B cell (primary cell): ENCODE measurements around the gene CREB5. TPM values are rescaled to one million over a fixed set of nuclear protein-coding genes. Genes with fewer than 3 reads are reported as not detected.

Source experiments
- ATAC-seq: fragments of 200-7000 bp; cut with Tn5 transposase; one replicate; pipeline ENCODE4 v1.10.0; 2021; ENCODE audit warnings: low read depth, mild to moderate bottlenecking, moderate number of reproducible peaks, moderate library complexity
- CTCF ChIA-PET: fragments of 350-600 bp; sonication (Branson Sonifier 250); formaldehyde crosslinking; loops from one replicate; lab custom pipeline; 2021; ENCODE audit warnings: antibody characterized with exemption, inconsistent platforms; lab: Charles Lee
- POLR2A ChIA-PET: fragments of 350-600 bp; sonication (Branson Sonifier 250); formaldehyde crosslinking; loops from one replicate; lab custom pipeline; 2021; ENCODE audit warnings: antibody characterized with exemption; lab: Charles Lee
- DNase-seq: peaks from one replicate; pipeline ENCODE4 v3.0.0; 2013
- H2AFZ ChIP-seq: 2 replicates; pipeline ENCODE4 v1.6.1; 2012; ENCODE audit warnings: mild to moderate bottlenecking, low read depth, low read length; ENCODE audit not compliant: insufficient read depth, poor library complexity, severe bottlenecking
- H3K27ac ChIP-seq, 2 donors: 1 replicate in 1 of 2; 2 replicates in 1 of 2; pipeline ENCODE4 v1.5.1; 2012 to 2013; ENCODE audit warnings: low read length in 2 of 2, mild to moderate bottlenecking in 2 of 2, moderate library complexity in 1 of 2
- H3K27me3 ChIP-seq, 4 experiments: fragments of 200-600 bp in 1 of 4; sonication (generic) in 1 of 4; replicated peaks in 1 of 4; 1 replicate in 2 of 4; 2 replicates in 2 of 4; pipeline versions ENCODE4 v1.6.1 to v1.7.0; 2013 to 2016; ENCODE audit warnings: low read length in 3 of 4, mild to moderate bottlenecking in 2 of 4, mixed read lengths in 1 of 4, moderate library complexity in 1 of 4; ENCODE audit not compliant: insufficient read depth in 4 of 4, control insufficient read depth in 3 of 4; ENCODE audit errors: control extremely low read depth in 1 of 4
- H3K36me3 ChIP-seq, 2 experiments: replicated peaks in 1 of 2; 1 replicate in 1 of 2; 2 replicates in 1 of 2; pipeline versions ENCODE4 v1.6.1 to v1.7.1; 2013; ENCODE audit warnings: low read length in 1 of 2; ENCODE audit not compliant: insufficient read depth in 2 of 2, control insufficient read depth in 1 of 2; ENCODE audit errors: control extremely low read depth in 1 of 2, extremely low read depth in 1 of 2
- H3K4me1 ChIP-seq, 2 donors: fragments of 200-600 bp in 1 of 2; sonication (generic) in 1 of 2; 1 replicate in 1 of 2; 2 replicates in 1 of 2; pipeline versions ENCODE4 v1.5.1 to v1.6.1; 2013 to 2017; ENCODE audit warnings: low read length in 2 of 2; ENCODE audit not compliant: control insufficient read depth in 2 of 2, insufficient read depth in 2 of 2
- H3K4me2 ChIP-seq: replicated peaks from 2 replicates; pipeline ENCODE3; 2012; ENCODE audit warnings: mild to moderate bottlenecking, low read depth, low read length; ENCODE audit not compliant: poor library complexity, severe bottlenecking
- H3K4me3 ChIP-seq, 5 experiments: fragments of 200-600 bp in 1 of 5; sonication (generic) in 1 of 5; 1 replicate in 3 of 5; 2 replicates in 2 of 5; pipeline versions ENCODE4 v1.5.1 to v1.7.0; 2011 to 2016; ENCODE audit warnings: low read length in 4 of 5, mild to moderate bottlenecking in 4 of 5, low read depth in 2 of 5, control low read depth in 1 of 5, moderate library complexity in 1 of 5; ENCODE audit not compliant: insufficient read depth in 1 of 5; ENCODE audit errors: control extremely low read depth in 1 of 5, extremely low read depth in 1 of 5
- H3K79me2 ChIP-seq: fragments of 200-600 bp; sonication (generic); one replicate; pipeline ENCODE4 v1.6.0; 2016; ENCODE audit warnings: low read length; ENCODE audit not compliant: control insufficient read depth, insufficient read depth
- H3K9ac ChIP-seq: fragments of 200-600 bp; sonication (generic); 2 replicates; pipeline ENCODE4 v1.6.1; 2017; ENCODE audit warnings: mild to moderate bottlenecking, low read length, moderate library complexity
- H3K9me3 ChIP-seq, 3 donors: one replicate each; pipeline versions ENCODE4 v1.6.1 to v1.7.1; 2013; ENCODE audit warnings: low read length in 2 of 3; ENCODE audit not compliant: control insufficient read depth in 2 of 3, insufficient read depth in 1 of 3; ENCODE audit errors: control extremely low read depth in 1 of 3
- H4K20me1 ChIP-seq: 2 replicates; pipeline ENCODE4 v1.6.0; 2012; ENCODE audit warnings: mild to moderate bottlenecking, low read length; ENCODE audit not compliant: insufficient read depth, control insufficient read depth, poor library complexity, severe bottlenecking
- H3K27ac Mint-ChIP-seq: one replicate; pipeline ENCODE4 v1.8.0; 2021; ENCODE audit warnings: mixed read lengths
- H3K27me3 Mint-ChIP-seq: one replicate; pipeline ENCODE4 v1.8.0; 2021; ENCODE audit warnings: mixed read lengths
- H3K4me1 Mint-ChIP-seq: one replicate; pipeline ENCODE4 v1.8.0; 2021; ENCODE audit warnings: mixed read lengths
- H3K4me3 Mint-ChIP-seq: one replicate; pipeline ENCODE4 v1.8.0; 2021; ENCODE audit warnings: mixed read lengths
- H3K9me3 Mint-ChIP-seq: one replicate; pipeline ENCODE4 v1.8.0; 2022; ENCODE audit warnings: mixed read lengths; ENCODE audit not compliant: insufficient read depth
- EZH2 ChIP-seq: IDR thresholded peaks from 2 replicates; pipeline ENCODE4 v1.6.1; 2012; ENCODE audit warnings: borderline replicate concordance, low read depth, mild to moderate bottlenecking, moderate library complexity, low read length; ENCODE audit not compliant: insufficient read depth, poor library complexity, severe bottlenecking
- WGBS: methylation state at CpG from one replicate; pipeline ENCODE4 v1.1.5; 2013; ENCODE audit warnings: missing lambda C conversion rate; ENCODE audit not compliant: insufficient coverage; 5-methylcytosine and 5-hydroxymethylcytosine counted together
- intact Hi-C: fragments of 100-400 bp; cut with micrococcal nuclease; formaldehyde crosslinking; loops from one replicate; pipeline ENCODE4 v1.10.0; 2022
- polyA plus RNA-seq: library from polyadenylated mRNA; depleted of rRNA; stranded (reverse); fragments of >200 nt; gene quantifications from 2 replicates; pipeline ENCODE4 v1.2.3, GENCODE V29; 2012
- total RNA-seq, 2 donors: library from RNA; stranded (reverse); fragments of 120-200 nt in 1 of 2; gene quantifications; 1 replicate in 1 of 2; 2 replicates in 1 of 2; pipeline versions ENCODE4 v1.2.3 to v1.2.4, GENCODE V29; 2013 to 2022
- TF ChIP-seq, protein P1 (sequence below): fragments of 200-600 bp; IDR thresholded peaks from one replicate; pipeline ENCODE4 v1.8.0; 2022; ENCODE audit warnings: antibody characterized with exemption, mild to moderate bottlenecking

CREB5 gene
- total and polyA plus RNA-seq, 2 donors (not counting 1 experiment from before 2014, with no cell fraction given) = 0.05 to 0.95 TPM

DNA sequence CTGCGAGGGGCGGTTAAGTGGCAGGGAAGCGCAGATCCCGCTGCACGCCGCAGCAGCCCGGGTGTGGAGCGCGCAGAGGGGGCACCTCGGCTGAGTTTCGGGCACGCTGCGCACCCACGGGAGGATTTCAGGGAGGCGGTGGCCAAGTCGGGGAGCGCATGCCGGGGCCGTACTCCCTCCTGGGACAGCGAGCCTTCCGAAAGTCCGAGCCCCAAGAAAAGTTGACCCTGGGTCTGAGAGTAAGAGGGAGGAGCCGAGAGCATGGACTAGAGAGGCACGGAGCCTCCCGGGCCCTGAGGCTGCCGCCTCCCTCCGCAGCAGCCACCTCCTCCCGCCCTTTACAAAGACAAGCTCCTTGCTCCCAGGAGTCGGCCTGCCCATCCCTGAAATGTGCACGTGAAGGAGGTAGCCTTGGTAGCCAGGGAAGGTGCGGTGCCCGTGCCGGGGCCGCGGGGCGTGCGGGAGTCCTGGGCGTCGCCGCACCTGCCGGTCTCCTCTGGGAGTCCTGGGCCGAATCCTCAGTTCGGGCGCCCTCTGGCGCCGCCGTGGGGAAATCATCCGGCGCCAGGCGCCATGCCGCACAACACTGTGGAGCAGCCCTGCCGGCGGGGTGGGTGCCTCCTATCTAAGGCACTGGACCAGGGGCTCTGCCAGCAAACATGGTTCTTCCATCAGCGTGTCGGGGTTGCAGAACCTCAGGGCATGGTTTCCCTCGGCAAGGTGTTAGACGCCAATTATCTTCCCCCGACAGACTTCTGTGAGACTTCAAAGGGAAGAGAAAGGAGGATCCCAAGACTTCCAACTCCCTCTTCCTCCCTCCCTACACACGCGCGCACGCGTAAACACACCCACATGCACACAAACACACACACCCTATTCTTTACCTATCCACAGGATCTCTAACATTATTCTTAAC, 441.8 kb downstream of the CREB5 start:
- peak overlapping the region; percentile 97 for H3K4me2 ChIP-seq
- CTCF ChIA-PET = interaction anchor here (0.5 to 3.3 kb wide), 20 partner anchors 8 to 1658 kb away, joined by 3 to 19 read pairs (median 4); no protein-coding TSS in a partner anchor
- Mint-ChIP-seq H3K27ac (peak overlapping the region; percentile 33), H3K4me3 (peak overlapping the region; percentile 88), H3K4me1 (peaks cover 9% of the 10 kb centered on the region), H3K9me3 (no peaks in the 10 kb centered on the region), H3K27me3 (peaks cover 55% of the 10 kb centered on the region)
- H2AFZ ChIP-seq = peak overlapping the region; percentile 93
- DNase-seq = peak; percentile 86
- POLR2A ChIA-PET = interaction anchor here (0.5 kb wide), 1 partner anchor 14 kb away, joined by 3 read pairs; no protein-coding TSS in a partner anchor
- TF ChIP-seq, protein P1, sequence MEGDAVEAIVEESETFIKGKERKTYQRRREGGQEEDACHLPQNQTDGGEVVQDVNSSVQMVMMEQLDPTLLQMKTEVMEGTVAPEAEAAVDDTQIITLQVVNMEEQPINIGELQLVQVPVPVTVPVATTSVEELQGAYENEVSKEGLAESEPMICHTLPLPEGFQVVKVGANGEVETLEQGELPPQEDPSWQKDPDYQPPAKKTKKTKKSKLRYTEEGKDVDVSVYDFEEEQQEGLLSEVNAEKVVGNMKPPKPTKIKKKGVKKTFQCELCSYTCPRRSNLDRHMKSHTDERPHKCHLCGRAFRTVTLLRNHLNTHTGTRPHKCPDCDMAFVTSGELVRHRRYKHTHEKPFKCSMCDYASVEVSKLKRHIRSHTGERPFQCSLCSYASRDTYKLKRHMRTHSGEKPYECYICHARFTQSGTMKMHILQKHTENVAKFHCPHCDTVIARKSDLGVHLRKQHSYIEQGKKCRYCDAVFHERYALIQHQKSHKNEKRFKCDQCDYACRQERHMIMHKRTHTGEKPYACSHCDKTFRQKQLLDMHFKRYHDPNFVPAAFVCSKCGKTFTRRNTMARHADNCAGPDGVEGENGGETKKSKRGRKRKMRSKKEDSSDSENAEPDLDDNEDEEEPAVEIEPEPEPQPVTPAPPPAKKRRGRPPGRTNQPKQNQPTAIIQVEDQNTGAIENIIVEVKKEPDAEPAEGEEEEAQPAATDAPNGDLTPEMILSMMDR = peak; percentile 88
- no peak for TF ChIP-seq EZH2
- intact Hi-C loops = loop anchor here (1.0 kb wide), 4 partner anchors 45 to 494 kb away; no protein-coding TSS in a partner anchor
- H3K4me3 ChIP-seq = peak overlapping the region; percentile 9 to 94 (median 58)
- peaks cover 11 to 14% of the 10 kb centered on the region in 2 donors for H3K4me1 ChIP-seq
- H3K36me3 ChIP-seq = no peaks in the 10 kb centered on the region
- no peaks in the 10 kb centered on the region for H4K20me1 ChIP-seq
- ATAC-seq = peak; percentile 97
- peaks cover 0 to 4% (median 0%) of the 10 kb centered on the region in 3 donors for H3K9me3 ChIP-seq
- whole genome bisulfite sequencing = 2% methylated on average over 55 of the region's 63 CpGs
- peaks cover 0 to 17% (median 10%) of the 10 kb centered on the region in 4 experiments for H3K27me3 ChIP-seq
- no peak overlapping the region for H3K27ac ChIP-seq
- H3K9ac ChIP-seq = peak overlapping the region; percentile 81
- no peaks in the 10 kb centered on the region for H3K79me2 ChIP-seq
